Measurements from ENCODE around the gene C3orf22.

GRCh38 chr3:126554560-126555525 lies 3.9 kb downstream of the C3orf22 start:
- TF ChIP-seq EZH2 (optimal IDR thresholded peaks at IDR 0.05; ENCODE audit: low read depth, low read length) = no peak
- TF ChIP-seq CTCF (IDR thresholded peaks at IDR 0.05; ENCODE audit: low read length) = no peak
- no peak for TF ChIP-seq EZH2phosphoT487 (IDR thresholded peaks at IDR 0.05; ENCODE audit: low read length)
